ENCODE results near the gene SAP30BP.
A peak's percentile ranks its signal among the peaks of the same experiment; 100 is the strongest.

SAP30BP gene

GRCh38 chr17:75664099-75664549 is 3.0 kb upstream of the SAP30BP start:
- peaks cover 61% of the 10 kb centered on the region for H3K79me2 ChIP-seq (ENCODE audit: control insufficient read depth, low read length)
- H3K4me2 ChIP-seq (ENCODE audit: low read length): peak overlapping the region; percentile 86
- H3K27ac ChIP-seq (ENCODE audit: low read depth, low read length): peak overlapping the region; percentile 98

GRCh38 chr17:75665981-75666380 is 1.2 kb upstream of the SAP30BP start:
- Histone ChIP-seq H3K79me2 (ENCODE audit: control insufficient read depth, low read length) (peaks cover 76% of the 10 kb centered on the region), H3K36me3 (ENCODE audit: control insufficient read depth, low read length) (peaks cover 74% of the 10 kb centered on the region), H3K4me1 (ENCODE audit: control insufficient read depth, low read length) (peaks cover 58% of the 10 kb centered on the region), H3K27me3 (ENCODE audit: control insufficient read depth, low read length) (no peaks in the 10 kb centered on the region), H3K4me2 (ENCODE audit: low read length) (peak overlapping the region; percentile 86), H3F3A (ENCODE audit: control insufficient read depth, insufficient read depth) (peaks cover 32% of the 10 kb centered on the region), H3K4me3 (ENCODE audit: low read length) (peak overlapping the region; percentile 97), H3K27ac (ENCODE audit: low read depth, low read length) (peak overlapping the region; percentile 98), H3K9me3 (ENCODE audit: control insufficient read depth, insufficient read depth, low read length) (no peaks in the 10 kb centered on the region), H4K20me1 (ENCODE audit: control insufficient read depth, insufficient read depth, low read depth, low read length) (no peaks in the 10 kb centered on the region), H3K9me2 (replicated peaks; ENCODE audit: control insufficient read depth, low read length) (no peaks in the 10 kb centered on the region)
- TF ChIP-seq EZH2phosphoT487 (IDR thresholded peaks at IDR 0.05; ENCODE audit: borderline replicate concordance, low read length) (no peak), CTCF (IDR thresholded peaks at IDR 0.05; ENCODE audit: low read depth, low read length, poor library complexity, severe bottlenecking) (no peak)

More at GRCh38 chr17:75664099-75664549, 3.0 kb upstream of the SAP30BP start:
- H3K9me3 ChIP-seq (ENCODE audit: control insufficient read depth, insufficient read depth, low read length): no peaks in the 10 kb centered on the region
- no peaks in the 10 kb centered on the region for H3K9me2 ChIP-seq (replicated peaks; ENCODE audit: control insufficient read depth, low read length)
- H3K27me3 ChIP-seq (ENCODE audit: control insufficient read depth, low read length): no peaks in the 10 kb centered on the region
- no peak for TF ChIP-seq CTCF (IDR thresholded peaks at IDR 0.05; ENCODE audit: low read depth, low read length, poor library complexity, severe bottlenecking)
- TF ChIP-seq EZH2phosphoT487 (IDR thresholded peaks at IDR 0.05; ENCODE audit: borderline replicate concordance, low read length): no peak
- peak overlapping the region; percentile 97 for H3K4me3 ChIP-seq (ENCODE audit: low read length)
- peaks cover 76% of the 10 kb centered on the region for H3K4me1 ChIP-seq (ENCODE audit: control insufficient read depth, low read length)
- peaks cover 29% of the 10 kb centered on the region for H3F3A ChIP-seq (ENCODE audit: control insufficient read depth, insufficient read depth)
- H3K36me3 ChIP-seq (ENCODE audit: control insufficient read depth, low read length): peaks cover 74% of the 10 kb centered on the region
- H4K20me1 ChIP-seq (ENCODE audit: control insufficient read depth, insufficient read depth, low read depth, low read length): no peaks in the 10 kb centered on the region

GRCh38 chr17:75667825-75668224 is 687 bp downstream of the SAP30BP start:
- peak overlapping the region; percentile 98 for H3K27ac ChIP-seq (ENCODE audit: low read depth, low read length)
- peaks cover 40% of the 10 kb centered on the region for H3F3A ChIP-seq (ENCODE audit: control insufficient read depth, insufficient read depth)
- H3K9me3 ChIP-seq (ENCODE audit: control insufficient read depth, insufficient read depth, low read length): no peaks in the 10 kb centered on the region
- peaks cover 78% of the 10 kb centered on the region for H3K79me2 ChIP-seq (ENCODE audit: control insufficient read depth, low read length)
- peak overlapping the region; percentile 97 for H3K4me3 ChIP-seq (ENCODE audit: low read length)
- no peaks in the 10 kb centered on the region for H3K9me2 ChIP-seq (replicated peaks; ENCODE audit: control insufficient read depth, low read length)
- H4K20me1 ChIP-seq (ENCODE audit: control insufficient read depth, insufficient read depth, low read depth, low read length): no peaks in the 10 kb centered on the region
- TF ChIP-seq EZH2phosphoT487 (IDR thresholded peaks at IDR 0.05; ENCODE audit: borderline replicate concordance, low read length) (no peak), CTCF (IDR thresholded peaks at IDR 0.05; ENCODE audit: low read depth, low read length, poor library complexity, severe bottlenecking) (no peak)
- peaks cover 40% of the 10 kb centered on the region for H3K4me1 ChIP-seq (ENCODE audit: control insufficient read depth, low read length)
- peak overlapping the region; percentile 79 for H3K4me2 ChIP-seq (ENCODE audit: low read length)
- H3K36me3 ChIP-seq (ENCODE audit: control insufficient read depth, low read length): peaks cover 74% of the 10 kb centered on the region
- no peaks in the 10 kb centered on the region for H3K27me3 ChIP-seq (ENCODE audit: control insufficient read depth, low read length)
